Measurements from ENCODE around the gene SEC22C. TPM values are rescaled to one million over a fixed set of nuclear protein-coding genes. Genes with fewer than 3 reads are reported as not detected.
"Not testable (repeated sequence)": the region's sequence is repeated elsewhere in the genome, so short reads cannot be mapped to it uniquely, and the experiment has no call there.

The SEC22C gene
- polyA plus RNA-seq, 1 donor = 49.2 TPM

- Histone ChIP-seq H3K36me3 (ENCODE audit: control insufficient read depth, insufficient read depth, low read length) (no peaks in the 10 kb centered on the region), H3K4me3 (ENCODE audit: low read length) (peak overlapping the region; percentile 97), H3K27ac (ENCODE audit: low read length) (peak overlapping the region; percentile 91), H3K27me3 (ENCODE audit: control insufficient read depth, insufficient read depth, low read length) (no peaks in the 10 kb centered on the region), H3K4me1 (ENCODE audit: control insufficient read depth, insufficient read depth, low read length) (peaks cover 7% of the 10 kb centered on the region), H3K9me3 (ENCODE audit: control insufficient read depth, low read depth, low read length) (no peaks in the 10 kb centered on the region)
- 0% methylated on average over 1 of the region's 31 CpGs for WGBS (ENCODE audit: insufficient coverage, low lambda C conversion rate)
- peak in 1 of 2 donors; percentile 75 for DNase-seq
Measured at GRCh38 chr3:42600958-42601675, 19.4 kb upstream of the SEC22C start.

GRCh38 chr3:42600111-42600957 is 18.6 kb upstream of the SEC22C start, which contains the start of gene NKTR:
TSS of gene NKTR (plus strand) at chr3:42600686. CDS start at chr3:42601007, 321 bp downstream.
- Histone ChIP-seq H3K4me1 (ENCODE audit: control insufficient read depth, insufficient read depth, low read length) (peaks cover 7% of the 10 kb centered on the region), H3K4me3 (ENCODE audit: low read length) (peak within 1 kb of the TSS; percentile 97), H3K36me3 (ENCODE audit: control insufficient read depth, insufficient read depth, low read length) (peaks cover 3% of the 10 kb centered on the region), H3K27me3 (ENCODE audit: control insufficient read depth, insufficient read depth, low read length) (no peaks in the 10 kb centered on the region), H3K9me3 (ENCODE audit: control insufficient read depth, low read depth, low read length) (no peaks in the 10 kb centered on the region), H3K27ac (ENCODE audit: low read length) (peak within 1 kb of the TSS; percentile 91)
- no CpG with 5 or more reads among the region's 76 CpGs for WGBS (ENCODE audit: insufficient coverage, low lambda C conversion rate)
- peak; percentile 99 to 100 for DNase-seq

- not testable (repeated sequence) for H3K4me3 ChIP-seq (ENCODE audit: low read length); H3K4me1 ChIP-seq (ENCODE audit: control insufficient read depth, insufficient read depth, low read length); H3K9me3 ChIP-seq (ENCODE audit: control insufficient read depth, low read depth, low read length); H3K27me3 ChIP-seq (ENCODE audit: control insufficient read depth, insufficient read depth, low read length); H3K27ac ChIP-seq (ENCODE audit: low read length); DNase-seq
- peaks cover 16% of the 10 kb centered on the region for H3K36me3 ChIP-seq (ENCODE audit: control insufficient read depth, insufficient read depth, low read length)
- no CpG with 5 or more reads among the region's 7 CpGs for WGBS (ENCODE audit: insufficient coverage, low lambda C conversion rate)
Measured at GRCh38 chr3:42597098-42597497, 15.3 kb upstream of the SEC22C start.

- Histone ChIP-seq H3K36me3 (ENCODE audit: control insufficient read depth, insufficient read depth, low read length) (peaks cover 16% of the 10 kb centered on the region), H3K4me3 (ENCODE audit: low read length) (no peak overlapping the region), H3K4me1 (ENCODE audit: control insufficient read depth, insufficient read depth, low read length) (peaks cover 9% of the 10 kb centered on the region), H3K27me3 (ENCODE audit: control insufficient read depth, insufficient read depth, low read length) (no peaks in the 10 kb centered on the region), H3K9me3 (ENCODE audit: control insufficient read depth, low read depth, low read length) (no peaks in the 10 kb centered on the region), H3K27ac (ENCODE audit: low read length) (no peak overlapping the region)
- 96% methylated on average over 4 of the region's 4 CpGs for WGBS (ENCODE audit: insufficient coverage, low lambda C conversion rate)
- no peak for DNase-seq
Measured at GRCh38 chr3:42595682-42596081, 13.9 kb upstream of the SEC22C start.

- H3K27ac ChIP-seq (ENCODE audit: low read length) = no peak overlapping the region
- WGBS (ENCODE audit: insufficient coverage, low lambda C conversion rate) = no CpG with 5 or more reads among the region's 1 CpG
Measured at GRCh38 chr3:42593635-42594034, 11.9 kb upstream of the SEC22C start.

GRCh38 chr3:42591811-42592210 is 10.0 kb upstream of the SEC22C start:
- H3K9me3 ChIP-seq (ENCODE audit: control insufficient read depth, low read depth, low read length) = no peaks in the 10 kb centered on the region
- peaks cover 16% of the 10 kb centered on the region for H3K36me3 ChIP-seq (ENCODE audit: control insufficient read depth, insufficient read depth, low read length)
- H3K27ac ChIP-seq (ENCODE audit: low read length) = peak overlapping the region; percentile 85
- H3K4me1 ChIP-seq (ENCODE audit: control insufficient read depth, insufficient read depth, low read length) = peaks cover 13% of the 10 kb centered on the region
- WGBS (ENCODE audit: insufficient coverage, low lambda C conversion rate) = 63% methylated on average over 3 of the region's 4 CpGs
- peak in 1 of 2 donors; percentile 42 for DNase-seq
- no peaks in the 10 kb centered on the region for H3K27me3 ChIP-seq (ENCODE audit: control insufficient read depth, insufficient read depth, low read length)
- H3K4me3 ChIP-seq (ENCODE audit: low read length) = peak overlapping the region; percentile 87

More at GRCh38 chr3:42593635-42594034, 11.9 kb upstream of the SEC22C start:
- no peaks in the 10 kb centered on the region for H3K9me3 ChIP-seq (ENCODE audit: control insufficient read depth, low read depth, low read length)
- no peaks in the 10 kb centered on the region for H3K27me3 ChIP-seq (ENCODE audit: control insufficient read depth, insufficient read depth, low read length)
- peaks cover 16% of the 10 kb centered on the region for H3K36me3 ChIP-seq (ENCODE audit: control insufficient read depth, insufficient read depth, low read length)
- H3K4me3 ChIP-seq (ENCODE audit: low read length) = no peak overlapping the region
- no peak for DNase-seq
- peaks cover 13% of the 10 kb centered on the region for H3K4me1 ChIP-seq (ENCODE audit: control insufficient read depth, insufficient read depth, low read length)

GRCh38 chr3:42590989-42591756 is 9.4 kb upstream of the SEC22C start:
- peak overlapping the region; percentile 85 for H3K27ac ChIP-seq (ENCODE audit: low read length)
- H3K4me3 ChIP-seq (ENCODE audit: low read length) = peak overlapping the region; percentile 87
- peaks cover 13% of the 10 kb centered on the region for H3K4me1 ChIP-seq (ENCODE audit: control insufficient read depth, insufficient read depth, low read length)
- H3K9me3 ChIP-seq (ENCODE audit: control insufficient read depth, low read depth, low read length) = no peaks in the 10 kb centered on the region
- H3K27me3 ChIP-seq (ENCODE audit: control insufficient read depth, insufficient read depth, low read length) = no peaks in the 10 kb centered on the region
- peak in 1 of 2 donors; percentile 48 for DNase-seq
- peaks cover 16% of the 10 kb centered on the region for H3K36me3 ChIP-seq (ENCODE audit: control insufficient read depth, insufficient read depth, low read length)
- WGBS (ENCODE audit: insufficient coverage, low lambda C conversion rate) = no CpG with 5 or more reads among the region's 44 CpGs

- no CpG with 5 or more reads among the region's 20 CpGs for WGBS (ENCODE audit: insufficient coverage, low lambda C conversion rate)
- H3K9me3 ChIP-seq (ENCODE audit: control insufficient read depth, low read depth, low read length) = no peaks in the 10 kb centered on the region
- H3K27ac ChIP-seq (ENCODE audit: low read length) = peak overlapping the region; percentile 85
- no peaks in the 10 kb centered on the region for H3K27me3 ChIP-seq (ENCODE audit: control insufficient read depth, insufficient read depth, low read length)
- H3K4me3 ChIP-seq (ENCODE audit: low read length) = no peak overlapping the region
- no peak for DNase-seq
- H3K4me1 ChIP-seq (ENCODE audit: control insufficient read depth, insufficient read depth, low read length) = peaks cover 13% of the 10 kb centered on the region
- H3K36me3 ChIP-seq (ENCODE audit: control insufficient read depth, insufficient read depth, low read length) = peaks cover 10% of the 10 kb centered on the region
Measured at GRCh38 chr3:42589382-42590109, 7.8 kb upstream of the SEC22C start.

GRCh38 chr3:42588625-42589024 is 6.9 kb upstream of the SEC22C start:
- DNase-seq = no peak

More at GRCh38 chr3:42588625-42589024, 6.9 kb upstream of the SEC22C start:
- peaks cover 4% of the 10 kb centered on the region for H3K36me3 ChIP-seq (ENCODE audit: control insufficient read depth, insufficient read depth, low read length)
- no peaks in the 10 kb centered on the region for H3K9me3 ChIP-seq (ENCODE audit: control insufficient read depth, low read depth, low read length)
- no peak overlapping the region for H3K4me3 ChIP-seq (ENCODE audit: low read length)
- H3K27ac ChIP-seq (ENCODE audit: low read length) = no peak overlapping the region
- WGBS (ENCODE audit: insufficient coverage, low lambda C conversion rate) = 100% methylated on average over 2 of the region's 5 CpGs
- H3K27me3 ChIP-seq (ENCODE audit: control insufficient read depth, insufficient read depth, low read length) = no peaks in the 10 kb centered on the region
- H3K4me1 ChIP-seq (ENCODE audit: control insufficient read depth, insufficient read depth, low read length) = peaks cover 13% of the 10 kb centered on the region

Measured in large intestine (tissue), 3 donors.